Measurements from ENCODE around the gene UBE2H.

GRCh38 chr7:129947049-129947448 lies 5.7 kb downstream of the UBE2H start:
- TF ChIP-seq POLR2A (IDR thresholded peaks at IDR 0.05) (no peak), POLR2AphosphoS5 (IDR thresholded peaks at IDR 0.05) (no peak), EP300 (IDR thresholded peaks at IDR 0.05) (no peak), CTCF (IDR thresholded peaks at IDR 0.05) (no peak)

Data from stomach (tissue), 4 donors.